HG02938 (cell line): ENCODE measurements around the gene MYBPC2.

ENCODE experiments used
- ATAC-seq: cut with Tn5 transposase; IDR thresholded peaks from one replicate; pipeline ENCODE4 v1.9.1; 2021; ENCODE audit warnings: mild to moderate bottlenecking, moderate library complexity; ENCODE audit not compliant: unreplicated experiment

The MYBPC2 gene

GRCh38 chr19:50409347-50409746 is 23.3 kb upstream of the MYBPC2 start:
- ATAC-seq, result no peak

- ATAC-seq, result no peak
These were observed 22.6 kb upstream of the MYBPC2 start for GRCh38 chr19:50410109-50410508.

GRCh38 chr19:50412419-50412818 is 20.3 kb upstream of the MYBPC2 start:
- no peak for ATAC-seq

GRCh38 chr19:50413096-50413495 is 19.6 kb upstream of the MYBPC2 start:
- ATAC-seq, result no peak

GRCh38 chr19:50413531-50413930 is 19.2 kb upstream of the MYBPC2 start:
- no peak for ATAC-seq

GRCh38 chr19:50414864-50415660 is 17.6 kb upstream of the MYBPC2 start:
- ATAC-seq, result no peak

- ATAC-seq, result no peak
These were observed 17.0 kb upstream of the MYBPC2 start for GRCh38 chr19:50415661-50416033.

- no peak for ATAC-seq
These were observed 16.4 kb upstream of the MYBPC2 start for GRCh38 chr19:50416034-50416977.

- no peak for ATAC-seq
These were observed 15.3 kb upstream of the MYBPC2 start for GRCh38 chr19:50417111-50418081.

GRCh38 chr19:50418176-50419021 is 14.3 kb upstream of the MYBPC2 start, which contains the start of gene SPIB:
Gene SPIB, plus strand, starts transcription at chr19:50418938. Its CDS starts 25 bp downstream, at chr19:50418963.
- ATAC-seq, result no peak

GRCh38 chr19:50419022-50419579 is 13.6 kb upstream of the MYBPC2 start:
- ATAC-seq, result no peak

- no peak for ATAC-seq
These were observed 13.1 kb upstream of the MYBPC2 start for GRCh38 chr19:50419580-50420035.

- no peak for ATAC-seq
These were observed 12.6 kb upstream of the MYBPC2 start for GRCh38 chr19:50420127-50420526.

- ATAC-seq, result no peak
These were observed 11.9 kb upstream of the MYBPC2 start for GRCh38 chr19:50420808-50421207.

- ATAC-seq, result no peak
These were observed 10.1 kb upstream of the MYBPC2 start for GRCh38 chr19:50422397-50423278.

GRCh38 chr19:50423279-50424113 is 9.2 kb upstream of the MYBPC2 start:
- no peak for ATAC-seq

GRCh38 chr19:50425581-50425980 is 7.1 kb upstream of the MYBPC2 start:
- no peak for ATAC-seq
